HepG2 (cell line): ENCODE measurements around the gene NUCB1. TPM values are rescaled to one million over a fixed set of nuclear protein-coding genes. Genes with fewer than 3 reads are reported as not detected.

Experiments
- GLI4 ChIP-seq: sonication (generic); formaldehyde crosslinking; IDR thresholded peaks from 2 replicates; pipeline ENCODE4 v1.5.1; 2020; ENCODE audit warnings: missing genetic modification reagents, mild to moderate bottlenecking, moderate library complexity, borderline replicate concordance
- HDAC2 ChIP-seq: sonication (generic); formaldehyde crosslinking; IDR thresholded peaks from 2 replicates; pipeline ENCODE4 v1.4.0; 2020; ENCODE audit warnings: missing genetic modification reagents
- NFRKB ChIP-seq: fragments of 450-650 bp; IDR thresholded peaks from 2 replicates; pipeline ENCODE4 v1.6.1; 2017
- PAF1 ChIP-seq: IDR thresholded peaks from 2 replicates; pipeline ENCODE4 v1.6.1; 2016; ENCODE audit warnings: missing genetic modification reagents, missing compliant biosample characterization
- RBAK ChIP-seq: sonication (generic); formaldehyde crosslinking; IDR thresholded peaks from 2 replicates; pipeline ENCODE4 v1.5.1; 2020; ENCODE audit warnings: mild to moderate bottlenecking, missing genetic modification reagents
- ZBTB42 ChIP-seq: sonication (generic); formaldehyde crosslinking; IDR thresholded peaks from 2 replicates; pipeline ENCODE4 v1.5.0; 2020; ENCODE audit warnings: mild to moderate bottlenecking, missing genetic modification reagents
- ZNF530 ChIP-seq: sonication (generic); formaldehyde crosslinking; IDR thresholded peaks from 2 replicates; pipeline ENCODE4 v1.5.0; 2020; ENCODE audit warnings: low read depth, mild to moderate bottlenecking, missing genetic modification reagents
- polyA plus RNA-seq, 8 experiments: library from polyadenylated mRNA; depleted of rRNA in 3 of 8; stranded (reverse) in 7 of 8; unstranded in 1 of 8; fragments of >200 nt; fragmentation: Illumina TruSeq in 4 of 8; extraction: Trizol in 4 of 8; gene quantifications; 2 replicates each; pipeline versions ENCODE4 v1.2.1 to v1.2.3, GENCODE V29; 2011 to 2016; ENCODE audit warnings: low read depth in 4 of 8, missing spikeins in 1 of 8, mixed read lengths in 1 of 8; ENCODE audit not compliant: insufficient read depth in 1 of 8
- total RNA-seq, 5 experiments: library from RNA; depleted of rRNA; stranded (reverse); fragments of >200 nt; fragmentation: Illumina TruSeq; extraction: Trizol; gene quantifications; 2 replicates each; pipeline ENCODE4 v1.2.3, GENCODE V29; 2016; ENCODE audit warnings: low read depth in 1 of 5
- TF ChIP-seq, protein P1 (sequence below): sonication (generic); formaldehyde crosslinking; IDR thresholded peaks from 2 replicates; pipeline ENCODE4 v1.4.0; 2020; ENCODE audit warnings: missing genetic modification reagents, mild to moderate bottlenecking, borderline replicate concordance
- TF ChIP-seq, protein P2 (sequence below): IDR thresholded peaks from 2 replicates; pipeline ENCODE4 v1.6.1; 2016; ENCODE audit warnings: missing genetic modification reagents, missing compliant biosample characterization
- TF ChIP-seq, protein P3 (sequence below): sonication (generic); formaldehyde crosslinking; IDR thresholded peaks from 2 replicates; pipeline ENCODE4 v1.8.0; 2022; ENCODE audit warnings: missing genetic modification reagents, mild to moderate bottlenecking, moderate library complexity, borderline replicate concordance
- TF ChIP-seq, protein P4 (sequence below): IDR thresholded peaks from 2 replicates; pipeline ENCODE4 v1.6.1; 2016; ENCODE audit warnings: low read depth, missing genetic modification reagents, missing compliant biosample characterization
- TF ChIP-seq, protein P5 (sequence below): sonication (generic); formaldehyde crosslinking; IDR thresholded peaks from 2 replicates; pipeline ENCODE4 v1.5.0; 2020; ENCODE audit warnings: missing genetic modification reagents, mild to moderate bottlenecking, borderline replicate concordance
- TF ChIP-seq, protein P6 (sequence below): sonication (generic); formaldehyde crosslinking; IDR thresholded peaks from 2 replicates; pipeline ENCODE4 v1.8.0; 2022; ENCODE audit warnings: missing genetic modification reagents, mild to moderate bottlenecking, borderline replicate concordance

Gene NUCB1
- total and polyA plus RNA-seq, 2 of the 13 experiments (the other 11 are each of a cell fraction or from before 2014, with no cell fraction given), result 82.3 to 106 TPM

DNA sequence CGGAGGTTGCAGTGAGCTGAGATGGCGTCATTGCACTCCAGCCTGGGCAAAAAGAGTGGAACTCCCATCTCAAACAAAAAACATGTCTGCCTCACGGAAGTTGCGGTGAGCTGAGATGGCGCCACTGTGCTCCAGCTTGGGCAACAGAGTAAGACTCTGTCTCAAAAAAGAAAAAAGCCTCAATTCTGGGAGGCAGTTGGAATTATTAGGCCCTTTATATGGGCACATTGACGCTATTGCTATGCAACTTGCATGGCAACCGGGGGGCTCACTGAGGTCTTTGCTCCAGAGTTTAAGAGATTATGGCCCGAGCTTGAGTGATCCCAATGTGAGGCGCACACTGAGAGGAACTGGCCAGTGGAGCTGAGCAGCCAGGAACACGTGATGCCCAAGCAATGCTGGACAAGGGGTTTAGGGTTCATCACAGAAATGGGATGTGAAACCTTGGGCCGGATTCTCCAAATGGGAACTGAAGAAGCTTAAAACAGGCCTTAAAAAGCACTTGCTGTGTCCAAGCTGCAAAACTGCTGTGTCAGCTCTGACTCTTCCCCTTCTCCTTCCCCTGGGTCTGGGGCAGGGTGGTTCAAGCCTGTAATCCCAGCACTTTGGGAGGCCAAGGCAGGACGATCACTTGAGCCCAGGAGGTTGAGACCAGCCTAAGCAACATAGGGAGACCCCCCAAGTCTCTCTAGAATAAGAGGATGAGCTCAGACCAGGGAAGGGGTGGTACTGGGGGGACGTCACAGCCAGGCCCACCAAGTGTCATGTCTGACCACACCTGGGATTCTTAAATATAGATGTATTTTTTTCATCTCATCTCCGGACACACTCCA is 67.5 kb downstream of the NUCB1 start (continued):
- TF ChIP-seq HDAC2 (CRISPR knock-in tag), result no peak
- no peak for TF ChIP-seq ZNF530 (CRISPR knock-in tag)
- TF ChIP-seq, protein P1, sequence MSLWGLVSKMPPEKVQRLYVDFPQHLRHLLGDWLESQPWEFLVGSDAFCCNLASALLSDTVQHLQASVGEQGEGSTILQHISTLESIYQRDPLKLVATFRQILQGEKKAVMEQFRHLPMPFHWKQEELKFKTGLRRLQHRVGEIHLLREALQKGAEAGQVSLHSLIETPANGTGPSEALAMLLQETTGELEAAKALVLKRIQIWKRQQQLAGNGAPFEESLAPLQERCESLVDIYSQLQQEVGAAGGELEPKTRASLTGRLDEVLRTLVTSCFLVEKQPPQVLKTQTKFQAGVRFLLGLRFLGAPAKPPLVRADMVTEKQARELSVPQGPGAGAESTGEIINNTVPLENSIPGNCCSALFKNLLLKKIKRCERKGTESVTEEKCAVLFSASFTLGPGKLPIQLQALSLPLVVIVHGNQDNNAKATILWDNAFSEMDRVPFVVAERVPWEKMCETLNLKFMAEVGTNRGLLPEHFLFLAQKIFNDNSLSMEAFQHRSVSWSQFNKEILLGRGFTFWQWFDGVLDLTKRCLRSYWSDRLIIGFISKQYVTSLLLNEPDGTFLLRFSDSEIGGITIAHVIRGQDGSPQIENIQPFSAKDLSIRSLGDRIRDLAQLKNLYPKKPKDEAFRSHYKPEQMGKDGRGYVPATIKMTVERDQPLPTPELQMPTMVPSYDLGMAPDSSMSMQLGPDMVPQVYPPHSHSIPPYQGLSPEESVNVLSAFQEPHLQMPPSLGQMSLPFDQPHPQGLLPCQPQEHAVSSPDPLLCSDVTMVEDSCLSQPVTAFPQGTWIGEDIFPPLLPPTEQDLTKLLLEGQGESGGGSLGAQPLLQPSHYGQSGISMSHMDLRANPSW, result peak; percentile 63; the same call in 1 of the 2 replicates
- TF ChIP-seq, protein P2, sequence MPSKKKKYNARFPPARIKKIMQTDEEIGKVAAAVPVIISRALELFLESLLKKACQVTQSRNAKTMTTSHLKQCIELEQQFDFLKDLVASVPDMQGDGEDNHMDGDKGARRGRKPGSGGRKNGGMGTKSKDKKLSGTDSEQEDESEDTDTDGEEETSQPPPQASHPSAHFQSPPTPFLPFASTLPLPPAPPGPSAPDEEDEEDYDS (CRISPR knock-in tag), result peak; percentile 30; the same call in 1 of the 2 replicates
- TF ChIP-seq, protein P3, sequence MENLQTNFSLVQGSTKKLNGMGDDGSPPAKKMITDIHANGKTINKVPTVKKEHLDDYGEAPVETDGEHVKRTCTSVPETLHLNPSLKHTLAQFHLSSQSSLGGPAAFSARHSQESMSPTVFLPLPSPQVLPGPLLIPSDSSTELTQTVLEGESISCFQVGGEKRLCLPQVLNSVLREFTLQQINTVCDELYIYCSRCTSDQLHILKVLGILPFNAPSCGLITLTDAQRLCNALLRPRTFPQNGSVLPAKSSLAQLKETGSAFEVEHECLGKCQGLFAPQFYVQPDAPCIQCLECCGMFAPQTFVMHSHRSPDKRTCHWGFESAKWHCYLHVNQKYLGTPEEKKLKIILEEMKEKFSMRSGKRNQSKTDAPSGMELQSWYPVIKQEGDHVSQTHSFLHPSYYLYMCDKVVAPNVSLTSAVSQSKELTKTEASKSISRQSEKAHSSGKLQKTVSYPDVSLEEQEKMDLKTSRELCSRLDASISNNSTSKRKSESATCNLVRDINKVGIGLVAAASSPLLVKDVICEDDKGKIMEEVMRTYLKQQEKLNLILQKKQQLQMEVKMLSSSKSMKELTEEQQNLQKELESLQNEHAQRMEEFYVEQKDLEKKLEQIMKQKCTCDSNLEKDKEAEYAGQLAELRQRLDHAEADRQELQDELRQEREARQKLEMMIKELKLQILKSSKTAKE, result no peak
- TF ChIP-seq, protein P4, sequence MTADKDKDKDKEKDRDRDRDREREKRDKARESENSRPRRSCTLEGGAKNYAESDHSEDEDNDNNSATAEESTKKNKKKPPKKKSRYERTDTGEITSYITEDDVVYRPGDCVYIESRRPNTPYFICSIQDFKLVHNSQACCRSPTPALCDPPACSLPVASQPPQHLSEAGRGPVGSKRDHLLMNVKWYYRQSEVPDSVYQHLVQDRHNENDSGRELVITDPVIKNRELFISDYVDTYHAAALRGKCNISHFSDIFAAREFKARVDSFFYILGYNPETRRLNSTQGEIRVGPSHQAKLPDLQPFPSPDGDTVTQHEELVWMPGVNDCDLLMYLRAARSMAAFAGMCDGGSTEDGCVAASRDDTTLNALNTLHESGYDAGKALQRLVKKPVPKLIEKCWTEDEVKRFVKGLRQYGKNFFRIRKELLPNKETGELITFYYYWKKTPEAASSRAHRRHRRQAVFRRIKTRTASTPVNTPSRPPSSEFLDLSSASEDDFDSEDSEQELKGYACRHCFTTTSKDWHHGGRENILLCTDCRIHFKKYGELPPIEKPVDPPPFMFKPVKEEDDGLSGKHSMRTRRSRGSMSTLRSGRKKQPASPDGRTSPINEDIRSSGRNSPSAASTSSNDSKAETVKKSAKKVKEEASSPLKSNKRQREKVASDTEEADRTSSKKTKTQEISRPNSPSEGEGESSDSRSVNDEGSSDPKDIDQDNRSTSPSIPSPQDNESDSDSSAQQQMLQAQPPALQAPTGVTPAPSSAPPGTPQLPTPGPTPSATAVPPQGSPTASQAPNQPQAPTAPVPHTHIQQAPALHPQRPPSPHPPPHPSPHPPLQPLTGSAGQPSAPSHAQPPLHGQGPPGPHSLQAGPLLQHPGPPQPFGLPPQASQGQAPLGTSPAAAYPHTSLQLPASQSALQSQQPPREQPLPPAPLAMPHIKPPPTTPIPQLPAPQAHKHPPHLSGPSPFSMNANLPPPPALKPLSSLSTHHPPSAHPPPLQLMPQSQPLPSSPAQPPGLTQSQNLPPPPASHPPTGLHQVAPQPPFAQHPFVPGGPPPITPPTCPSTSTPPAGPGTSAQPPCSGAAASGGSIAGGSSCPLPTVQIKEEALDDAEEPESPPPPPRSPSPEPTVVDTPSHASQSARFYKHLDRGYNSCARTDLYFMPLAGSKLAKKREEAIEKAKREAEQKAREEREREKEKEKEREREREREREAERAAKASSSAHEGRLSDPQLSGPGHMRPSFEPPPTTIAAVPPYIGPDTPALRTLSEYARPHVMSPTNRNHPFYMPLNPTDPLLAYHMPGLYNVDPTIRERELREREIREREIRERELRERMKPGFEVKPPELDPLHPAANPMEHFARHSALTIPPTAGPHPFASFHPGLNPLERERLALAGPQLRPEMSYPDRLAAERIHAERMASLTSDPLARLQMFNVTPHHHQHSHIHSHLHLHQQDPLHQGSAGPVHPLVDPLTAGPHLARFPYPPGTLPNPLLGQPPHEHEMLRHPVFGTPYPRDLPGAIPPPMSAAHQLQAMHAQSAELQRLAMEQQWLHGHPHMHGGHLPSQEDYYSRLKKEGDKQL (CRISPR knock-in tag), result 0 out of 2 replicates have a peak, but pooled peaks have one; percentile 9
- no peak for TF ChIP-seq NFRKB
- no peak for TF ChIP-seq RBAK (CRISPR knock-in tag)
- no peak for TF ChIP-seq ZBTB42
- TF ChIP-seq, protein P5, sequence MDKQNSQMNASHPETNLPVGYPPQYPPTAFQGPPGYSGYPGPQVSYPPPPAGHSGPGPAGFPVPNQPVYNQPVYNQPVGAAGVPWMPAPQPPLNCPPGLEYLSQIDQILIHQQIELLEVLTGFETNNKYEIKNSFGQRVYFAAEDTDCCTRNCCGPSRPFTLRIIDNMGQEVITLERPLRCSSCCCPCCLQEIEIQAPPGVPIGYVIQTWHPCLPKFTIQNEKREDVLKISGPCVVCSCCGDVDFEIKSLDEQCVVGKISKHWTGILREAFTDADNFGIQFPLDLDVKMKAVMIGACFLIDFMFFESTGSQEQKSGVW, result no peak
- peak; percentile 89; the same call in 1 of the 2 replicates for TF ChIP-seq PAF1 (CRISPR knock-in tag)
- TF ChIP-seq, protein P6, sequence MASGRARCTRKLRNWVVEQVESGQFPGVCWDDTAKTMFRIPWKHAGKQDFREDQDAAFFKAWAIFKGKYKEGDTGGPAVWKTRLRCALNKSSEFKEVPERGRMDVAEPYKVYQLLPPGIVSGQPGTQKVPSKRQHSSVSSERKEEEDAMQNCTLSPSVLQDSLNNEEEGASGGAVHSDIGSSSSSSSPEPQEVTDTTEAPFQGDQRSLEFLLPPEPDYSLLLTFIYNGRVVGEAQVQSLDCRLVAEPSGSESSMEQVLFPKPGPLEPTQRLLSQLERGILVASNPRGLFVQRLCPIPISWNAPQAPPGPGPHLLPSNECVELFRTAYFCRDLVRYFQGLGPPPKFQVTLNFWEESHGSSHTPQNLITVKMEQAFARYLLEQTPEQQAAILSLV, result no peak
- no peak; the same call in 1 of the 2 replicates for TF ChIP-seq GLI4 (CRISPR knock-in tag)
